HL-60/S4 treated with retinoic acid at 250 ng/mL for 4 days and 3 days (cell line): ENCODE data around the gene TLR10.

Source experiments
- in situ Hi-C: fragments of 300-500 bp; cut with MboI; formaldehyde crosslinking; loops from 2 replicates; pipeline ENCODE4 v1.7.0; 2022; ENCODE audit warnings: low sequenced_read_pairs

Gene TLR10

DNA sequence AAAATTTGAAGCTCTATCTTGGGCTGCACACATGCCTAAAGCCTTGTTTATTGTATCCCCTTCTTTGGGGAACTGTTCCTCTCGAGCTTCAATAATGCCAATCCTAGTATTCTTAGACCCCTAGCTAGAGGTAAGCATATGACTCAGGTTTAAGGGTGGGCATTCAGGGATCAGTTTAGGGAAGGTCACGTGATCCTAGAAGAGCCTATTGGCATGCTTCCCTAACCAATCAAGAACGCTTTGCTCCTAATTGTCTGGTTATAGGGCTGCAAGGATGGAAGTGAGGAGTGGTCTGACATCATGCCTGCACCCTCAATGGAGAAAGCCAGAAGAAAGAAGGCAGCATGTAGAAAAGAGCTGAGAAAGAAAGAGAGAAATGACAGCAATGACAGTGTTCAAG is 46.9 kb downstream of the TLR10 start:
- in situ Hi-C loops, result loop anchor here (10.0 to 25.0 kb wide), 2 partner anchors 561 to 674 kb away; no protein-coding TSS in a partner anchor

DNA sequence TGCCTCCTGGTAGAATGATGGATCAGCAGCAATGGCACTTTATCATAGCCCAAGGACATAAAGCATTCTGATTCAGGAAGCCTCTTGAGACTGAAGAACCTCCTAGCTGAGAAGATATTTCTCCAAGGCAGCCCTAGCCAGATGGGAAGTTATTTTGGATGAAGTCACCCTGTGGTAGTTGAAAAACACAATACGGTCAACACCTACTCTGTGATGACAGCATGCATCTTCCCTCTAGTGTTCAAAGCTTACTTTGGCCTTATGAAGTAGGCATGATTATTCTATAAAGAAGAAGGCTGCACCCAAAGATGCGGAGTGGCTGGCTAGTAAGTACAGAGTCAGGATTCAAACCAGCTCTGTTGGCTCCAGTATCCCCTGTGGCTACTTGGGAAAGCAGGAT is 47.9 kb downstream of the TLR10 start:
- in situ Hi-C loops, result loop anchor here (10.0 to 25.0 kb wide), 2 partner anchors 560 to 673 kb away; no protein-coding TSS in a partner anchor

GRCh38 chr4:38734446-38734845 is 48.3 kb downstream of the TLR10 start:
- in situ Hi-C loops, result loop anchor here (10.0 to 25.0 kb wide), 2 partner anchors 560 to 672 kb away; no protein-coding TSS in a partner anchor

GRCh38 chr4:38733663-38734062 is 49.1 kb downstream of the TLR10 start:
- in situ Hi-C loops, result loop anchor here (10.0 to 25.0 kb wide), 2 partner anchors 559 to 671 kb away; no protein-coding TSS in a partner anchor

- in situ Hi-C loops, result loop anchor here (10.0 to 25.0 kb wide), 2 partner anchors 556 to 669 kb away; no protein-coding TSS in a partner anchor
Observed at GRCh38 chr4:38730830-38731646, 51.8 kb downstream of the TLR10 start.

DNA sequence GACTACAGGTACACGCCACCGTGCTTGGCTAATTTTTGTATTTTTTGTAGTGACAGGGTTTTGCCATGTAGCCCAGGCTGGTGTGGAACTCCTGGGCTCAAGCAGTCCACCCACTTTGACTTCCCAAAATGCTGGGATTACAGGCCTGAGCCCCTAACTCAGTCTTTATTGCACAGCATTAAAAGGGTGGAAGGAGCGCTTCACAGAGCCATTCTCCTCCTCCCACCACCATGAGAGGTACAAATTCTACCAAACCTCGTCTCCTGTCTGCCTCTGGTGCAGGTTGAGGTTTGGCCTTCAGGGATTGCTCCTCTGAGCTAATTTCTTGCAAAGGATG is 52.3 kb downstream of the TLR10 start:
- in situ Hi-C loops, result loop anchor here (10.0 to 25.0 kb wide), 2 partner anchors 556 to 668 kb away; no protein-coding TSS in a partner anchor

DNA sequence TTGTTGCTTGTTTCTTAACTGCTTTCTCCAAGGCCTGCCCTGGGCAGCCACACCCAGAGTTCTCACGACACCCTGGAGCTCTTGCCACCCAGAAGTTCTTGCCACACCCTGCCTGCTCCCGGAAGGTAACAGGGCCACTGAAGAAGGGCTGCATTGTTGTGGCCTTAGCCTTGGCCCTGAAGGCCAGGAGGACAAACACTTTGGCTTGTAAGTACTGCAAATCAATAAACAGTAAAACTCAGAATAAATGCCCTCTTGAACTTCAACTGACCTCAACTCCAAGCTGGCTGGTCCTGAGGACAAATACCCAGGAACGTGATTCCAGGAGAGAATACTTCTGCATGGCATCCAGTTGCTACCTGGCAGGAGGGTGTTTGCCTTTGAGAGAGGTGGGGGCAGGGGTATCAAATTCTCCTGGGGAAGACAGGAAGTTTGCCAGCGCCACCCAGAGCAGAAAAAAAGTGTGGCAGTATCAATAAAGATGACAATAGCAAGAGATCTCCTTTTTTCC is 54.1 kb downstream of the TLR10 start:
- in situ Hi-C loops, result loop anchor here (25.0 kb wide), 1 partner anchor 666 kb away; no protein-coding TSS in a partner anchor

DNA sequence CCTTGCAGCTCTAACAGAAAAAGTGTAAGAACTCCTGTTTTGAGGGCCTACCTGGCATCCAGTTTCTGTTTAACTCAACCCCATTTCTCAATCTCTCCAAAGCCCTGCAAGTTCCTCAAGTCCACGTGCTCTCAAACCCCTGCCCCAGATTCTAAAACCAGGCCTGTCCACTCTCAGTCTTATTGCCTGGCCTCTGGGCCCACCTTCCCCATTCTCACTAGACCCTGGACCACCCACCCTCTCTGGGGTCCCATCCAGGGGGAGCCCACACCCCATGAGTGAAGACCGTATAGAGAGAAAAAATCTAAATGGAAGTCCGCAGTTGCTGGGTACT is 58.3 kb downstream of the TLR10 start:
- in situ Hi-C loops, result no loop called here

DNA sequence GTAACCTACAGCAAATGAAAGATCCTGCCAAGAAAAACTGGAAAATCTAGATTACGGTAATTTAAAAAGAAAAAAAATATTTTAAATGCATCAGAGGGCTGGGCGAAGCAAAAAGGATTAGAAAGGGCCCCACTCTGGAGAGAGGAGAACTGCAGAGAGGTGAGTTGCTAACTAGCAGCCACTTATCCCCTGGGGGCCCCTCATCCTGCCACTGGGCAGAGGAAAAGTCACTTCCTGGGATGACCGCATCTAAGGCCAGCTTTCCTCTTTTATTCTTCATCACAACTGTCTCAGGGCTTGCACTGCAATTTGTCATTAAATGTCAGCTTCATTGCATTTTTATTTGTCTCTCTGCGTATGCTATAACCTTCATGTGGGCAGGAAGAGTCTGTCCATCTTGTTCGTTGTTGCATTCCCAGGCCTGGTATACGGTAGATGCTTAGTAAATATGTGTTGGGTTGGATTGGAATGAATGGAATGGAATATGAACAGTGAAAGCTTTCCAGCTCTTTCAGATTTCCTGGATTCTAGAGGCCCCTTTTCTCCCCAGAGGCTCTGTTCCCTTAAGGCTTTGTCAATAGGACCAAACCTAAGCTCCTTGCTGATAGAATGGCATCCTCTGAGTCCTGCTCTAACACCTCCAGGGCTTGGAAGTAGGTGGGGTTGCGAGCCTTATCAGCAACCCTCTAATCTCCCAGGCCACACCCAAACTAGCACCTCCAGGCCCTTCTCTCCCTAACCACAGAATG is 58.9 kb downstream of the TLR10 start:
- in situ Hi-C loops, result no loop called here

GRCh38 chr4:38723114-38723513 is 59.7 kb downstream of the TLR10 start:
- in situ Hi-C loops, result no loop called here
